ENCODE measurements around the gene ACOT7.

- no peak for TF ChIP-seq CTCF (conservative IDR thresholded peaks at IDR 0.05; ENCODE audit: low read depth, low read length)
- TF ChIP-seq EZH2 (IDR thresholded peaks at IDR 0.05; ENCODE audit: low read length, unreplicated experiment), result no peak
- TF ChIP-seq EZH2phosphoT487 (IDR thresholded peaks at IDR 0.05; ENCODE audit: borderline replicate concordance, low read length), result no peak
Observed at GRCh38 chr1:6243053-6243834, 150.3 kb downstream of the ACOT7 start.

Measured in PC-3 (cell line).